Astrocyte (in vitro differentiated cells and primary cell): Measurements from ENCODE around the gene PEX11A. TPM values are rescaled to one million over a fixed set of nuclear protein-coding genes. Genes with fewer than 3 reads are reported as not detected.

Experiments used
- DNase-seq: peaks from one replicate; pipeline ENCODE4 v3.0.0-alpha.2; 2010; ENCODE audit warnings: low read depth
- FAIRE-seq: peaks from 2 replicates; lab custom pipeline; 2011; peaks lifted over from hg19 to GRCh38; lab: Jason Lieb, UNC
- H2AFZ ChIP-seq: 2 replicates; pipeline ENCODE4 v1.6.0; 2012; ENCODE audit warnings: low read depth, low read length, inconsistent platforms
- H3K27ac ChIP-seq: 2 replicates; pipeline ENCODE4 v1.5.1; 2011; ENCODE audit warnings: low read depth, low read length, inconsistent platforms
- H3K27me3 ChIP-seq: 2 replicates; pipeline ENCODE4 v1.6.0; 2011; ENCODE audit warnings: low read length, inconsistent platforms; ENCODE audit not compliant: insufficient read depth
- H3K36me3 ChIP-seq: 2 replicates; pipeline ENCODE4 v1.5.1; 2011; ENCODE audit warnings: low read length, inconsistent platforms; ENCODE audit not compliant: insufficient read depth
- H3K4me1 ChIP-seq: 2 replicates; pipeline ENCODE4 v1.5.1; 2011; ENCODE audit warnings: low read length, inconsistent platforms; ENCODE audit not compliant: insufficient read depth
- H3K4me2 ChIP-seq: 2 replicates; pipeline ENCODE4 v1.6.0; 2012; ENCODE audit warnings: low read length, inconsistent platforms
- H3K4me3 ChIP-seq: 2 replicates; pipeline ENCODE4 v1.5.1; 2011; ENCODE audit warnings: low read depth, mild to moderate bottlenecking, low read length, inconsistent platforms; ENCODE audit not compliant: insufficient read depth
- H3K79me2 ChIP-seq: 2 replicates; pipeline ENCODE4 v1.6.0; 2012; ENCODE audit warnings: mild to moderate bottlenecking, low read length, inconsistent platforms; ENCODE audit not compliant: insufficient read depth
- H3K9ac ChIP-seq: 2 replicates; pipeline ENCODE4 v1.6.0; 2012; ENCODE audit warnings: mild to moderate bottlenecking, low read length, inconsistent platforms
- H3K9me3 ChIP-seq: 2 replicates; pipeline ENCODE4 v1.5.1; 2012; ENCODE audit warnings: low read depth, mild to moderate bottlenecking, low read length, inconsistent platforms; ENCODE audit not compliant: insufficient read depth
- H4K20me1 ChIP-seq: 2 replicates; pipeline ENCODE4 v1.6.0; 2012; ENCODE audit warnings: low read length, inconsistent platforms; ENCODE audit not compliant: insufficient read depth
- H3K27ac Mint-ChIP-seq: one replicate; pipeline ENCODE4 v1.8.0; 2021; ENCODE audit warnings: mild to moderate bottlenecking, mixed read lengths; ENCODE audit not compliant: unreplicated experiment
- H3K27me3 Mint-ChIP-seq: one replicate; pipeline ENCODE4 v1.8.0; 2021; ENCODE audit warnings: low read depth, mixed read lengths; ENCODE audit not compliant: unreplicated experiment
- H3K36me3 Mint-ChIP-seq: one replicate; pipeline ENCODE4 v1.8.0; 2021; ENCODE audit warnings: low read depth, mixed read lengths; ENCODE audit not compliant: unreplicated experiment
- H3K4me1 Mint-ChIP-seq: one replicate; pipeline ENCODE4 v1.8.0; 2021; ENCODE audit warnings: low read depth, mixed read lengths; ENCODE audit not compliant: unreplicated experiment
- H3K4me3 Mint-ChIP-seq: one replicate; pipeline ENCODE4 v1.8.0; 2021; ENCODE audit warnings: mild to moderate bottlenecking, moderate library complexity, mixed read lengths; ENCODE audit not compliant: unreplicated experiment
- H3K9me3 Mint-ChIP-seq: one replicate; pipeline ENCODE4 v1.8.0; 2021; ENCODE audit warnings: mild to moderate bottlenecking, mixed read lengths; ENCODE audit not compliant: unreplicated experiment
- EZH2 ChIP-seq: IDR thresholded peaks from 2 replicates; pipeline ENCODE4 v1.6.1; 2012; ENCODE audit warnings: mild to moderate bottlenecking, low read length, inconsistent platforms; ENCODE audit not compliant: insufficient read depth
- total RNA-seq: library from RNA; stranded (reverse); gene quantifications from 2 replicates; pipeline ENCODE4 v1.2.1, GENCODE V29; 2021
- TF ChIP-seq, protein P1 (sequence below): IDR thresholded peaks from 2 replicates; pipeline ENCODE4 v1.5.1; 2011; ENCODE audit warnings: low read depth, mild to moderate bottlenecking, inconsistent platforms, low read length, moderate library complexity; ENCODE audit not compliant: insufficient read depth

The PEX11A gene
- total RNA-seq, 1 donor from 2014 or later, result 2.1 TPM

DNA sequence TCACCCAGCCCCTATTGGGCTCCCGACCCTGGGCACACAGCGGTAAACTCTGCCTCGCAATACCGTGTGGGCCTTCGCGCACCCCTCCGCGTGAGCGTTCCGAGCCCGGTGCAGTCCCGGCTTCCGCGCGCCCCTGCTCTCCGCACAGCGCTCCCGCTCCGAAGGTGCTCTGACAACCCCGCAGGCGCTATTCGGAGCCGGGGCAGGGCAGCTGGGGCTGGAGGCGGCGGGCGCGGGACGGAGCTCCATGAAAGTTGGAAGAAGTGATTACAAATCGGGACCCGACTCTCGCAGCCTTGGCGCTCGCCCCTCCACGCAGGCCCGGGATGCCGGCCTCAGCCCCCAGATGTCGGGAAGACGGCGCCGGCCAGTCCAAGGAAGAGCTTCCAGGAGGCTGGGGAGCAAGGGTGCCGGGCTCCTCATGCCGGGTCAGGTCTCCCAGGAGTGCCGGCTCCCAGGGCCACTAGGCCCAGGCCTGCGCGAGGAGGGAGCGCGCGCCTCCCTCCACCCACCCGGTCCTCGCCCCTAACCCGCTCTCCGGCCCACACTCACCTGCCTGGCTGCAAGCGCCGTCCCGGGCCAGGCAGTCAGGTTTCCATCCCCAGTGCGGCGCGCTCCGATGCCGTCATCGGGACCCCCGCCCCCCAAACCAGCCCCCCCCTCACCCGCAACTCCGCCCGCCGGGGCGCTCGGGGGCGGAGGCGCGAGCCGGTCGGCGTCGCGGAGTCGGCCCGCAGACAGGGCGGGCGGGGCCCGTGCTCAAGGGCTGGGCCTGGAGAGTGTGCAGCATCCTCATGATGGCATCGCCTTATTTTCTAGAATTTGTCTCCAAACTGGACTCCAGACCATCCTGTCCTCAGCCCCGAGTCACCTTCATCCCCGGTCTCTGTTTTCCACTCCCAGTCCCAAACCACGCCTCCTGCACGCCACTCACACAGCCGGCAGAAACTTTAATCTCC is 35.4 kb downstream of the PEX11A start, which contains the start of gene KIF7:
Gene KIF7 (minus strand): TSS at position 621 of the 959 bp plus-strand sequence. CDS start 2,537 bp downstream, outside the sequence.
- FAIRE-seq, result no peak

DNA sequence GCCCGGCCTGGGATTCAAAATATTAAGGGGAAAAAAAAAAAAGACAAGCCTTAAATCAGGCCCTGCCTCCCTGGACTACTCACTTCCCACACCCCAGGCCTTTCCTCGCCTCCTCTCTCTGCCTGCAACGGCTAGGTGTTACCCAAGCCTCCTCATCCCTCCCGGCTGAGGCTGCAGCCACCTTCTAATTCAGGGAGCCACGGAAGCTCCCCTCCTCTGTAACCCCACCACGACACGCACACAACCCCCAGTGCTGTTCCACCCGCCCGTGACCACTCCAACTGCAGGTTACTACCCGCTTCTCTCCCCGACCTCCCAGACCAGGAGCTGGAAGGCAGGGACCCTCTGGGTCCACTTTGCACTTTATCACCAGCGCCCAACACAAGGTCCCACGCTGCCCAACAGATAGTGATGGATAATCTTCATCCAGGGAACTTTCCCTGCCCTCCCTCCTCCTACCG is 36.2 kb downstream of the PEX11A start:
- FAIRE-seq (no peak), DNase-seq (peak; percentile 20)
- peak overlapping the region; percentile 76 for H3K4me3 ChIP-seq
- Mint-ChIP-seq H3K4me1 (peaks cover 5% of the 10 kb centered on the region), H3K36me3 (peaks cover 7% of the 10 kb centered on the region), H3K27ac (no peak overlapping the region), H3K9me3 (peaks cover 2% of the 10 kb centered on the region), H3K4me3 (peak overlapping the region; percentile 90), H3K27me3 (peaks cover 16% of the 10 kb centered on the region)
- H3K4me1 ChIP-seq, result peaks cover 5% of the 10 kb centered on the region
- peak overlapping the region; percentile 100 for H3K4me2 ChIP-seq
- no peaks in the 10 kb centered on the region for H3K9me3 ChIP-seq
- H4K20me1 ChIP-seq, result peaks cover 22% of the 10 kb centered on the region
- H3K36me3 ChIP-seq, result no peaks in the 10 kb centered on the region
- H3K9ac ChIP-seq, result peak overlapping the region; percentile 85
- no peaks in the 10 kb centered on the region for H3K27me3 ChIP-seq
- H3K27ac ChIP-seq, result no peak overlapping the region
- peaks cover 26% of the 10 kb centered on the region for H3K79me2 ChIP-seq
- no peak for TF ChIP-seq EZH2
- TF ChIP-seq, protein P1, sequence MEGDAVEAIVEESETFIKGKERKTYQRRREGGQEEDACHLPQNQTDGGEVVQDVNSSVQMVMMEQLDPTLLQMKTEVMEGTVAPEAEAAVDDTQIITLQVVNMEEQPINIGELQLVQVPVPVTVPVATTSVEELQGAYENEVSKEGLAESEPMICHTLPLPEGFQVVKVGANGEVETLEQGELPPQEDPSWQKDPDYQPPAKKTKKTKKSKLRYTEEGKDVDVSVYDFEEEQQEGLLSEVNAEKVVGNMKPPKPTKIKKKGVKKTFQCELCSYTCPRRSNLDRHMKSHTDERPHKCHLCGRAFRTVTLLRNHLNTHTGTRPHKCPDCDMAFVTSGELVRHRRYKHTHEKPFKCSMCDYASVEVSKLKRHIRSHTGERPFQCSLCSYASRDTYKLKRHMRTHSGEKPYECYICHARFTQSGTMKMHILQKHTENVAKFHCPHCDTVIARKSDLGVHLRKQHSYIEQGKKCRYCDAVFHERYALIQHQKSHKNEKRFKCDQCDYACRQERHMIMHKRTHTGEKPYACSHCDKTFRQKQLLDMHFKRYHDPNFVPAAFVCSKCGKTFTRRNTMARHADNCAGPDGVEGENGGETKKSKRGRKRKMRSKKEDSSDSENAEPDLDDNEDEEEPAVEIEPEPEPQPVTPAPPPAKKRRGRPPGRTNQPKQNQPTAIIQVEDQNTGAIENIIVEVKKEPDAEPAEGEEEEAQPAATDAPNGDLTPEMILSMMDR, result no peak
- peak overlapping the region; percentile 94 for H2AFZ ChIP-seq

More for the DNA sequence above, 35.4 kb downstream of the PEX11A start, which contains the start of gene KIF7:
- H3K4me1 ChIP-seq, result peaks cover 5% of the 10 kb centered on the region
- H3K27ac ChIP-seq, result peak within 1 kb of the TSS; percentile 26
- H3K4me3 Mint-ChIP-seq, result peak within 1 kb of the TSS; percentile 90
- no peaks in the 10 kb centered on the region for H3K9me3 ChIP-seq
- H3K27me3 Mint-ChIP-seq, result peaks cover 16% of the 10 kb centered on the region
- peak; percentile 33 for DNase-seq
- peaks cover 17% of the 10 kb centered on the region for H4K20me1 ChIP-seq
- peaks cover 2% of the 10 kb centered on the region for H3K9me3 Mint-ChIP-seq
- peaks cover 5% of the 10 kb centered on the region for H3K4me1 Mint-ChIP-seq
- TF ChIP-seq, protein P1, result no peak
- TF ChIP-seq EZH2, result no peak
- peaks cover 26% of the 10 kb centered on the region for H3K79me2 ChIP-seq
- peak within 1 kb of the TSS; percentile 85 for H3K9ac ChIP-seq
- no peaks in the 10 kb centered on the region for H3K36me3 ChIP-seq
- peak within 1 kb of the TSS; percentile 100 for H3K4me2 ChIP-seq
- H3K36me3 Mint-ChIP-seq, result peaks cover 5% of the 10 kb centered on the region
- H3K27ac Mint-ChIP-seq, result no peak within 1 kb of the TSS
- H3K4me3 ChIP-seq, result peak within 1 kb of the TSS; percentile 76
- H2AFZ ChIP-seq, result peak within 1 kb of the TSS; percentile 94
- no peaks in the 10 kb centered on the region for H3K27me3 ChIP-seq
